Panc1 (cell line): Measurements from ENCODE around the gene FHOD1. TPM values are rescaled to one million over a fixed set of nuclear protein-coding genes. Genes with fewer than 3 reads are reported as not detected.

Experiments
- ATAC-seq: fragments of 200-7000 bp; cut with Tn5 transposase; 2 replicates; pipeline ENCODE4 v1.9.1; 2020; ENCODE audit warnings: mild to moderate bottlenecking, moderate library complexity
- BruUV-seq: library from RNA; stranded (reverse); fragments of 400-500 nt; replicated peaks from 2 replicates; lab custom pipeline; 2021; lab: Mats Ljungman, UMichigan
- CTCF ChIA-PET: fragments of 300-600 bp; sonication (Branson Sonifier 250); formaldehyde crosslinking; loops from one replicate; lab custom pipeline; 2022; ENCODE audit warnings: antibody characterized with exemption; lab: Charles Lee
- POLR2A ChIA-PET: fragments of 300-600 bp; sonication (Branson Sonifier 250); formaldehyde crosslinking; loops from one replicate; lab custom pipeline; 2022; ENCODE audit warnings: antibody characterized with exemption; lab: Charles Lee
- DNase-seq: peaks from one replicate; pipeline ENCODE4 v3.0.0-alpha.2; 2010; ENCODE audit warnings: low read depth, low spot score
- H3K27ac ChIP-seq: 2 replicates; pipeline ENCODE4 v1.5.1; 2011; ENCODE audit warnings: mild to moderate bottlenecking, low read length, inconsistent platforms
- H3K27me3 ChIP-seq: fragments of 200-500 bp; sonication (Bioruptor generic); 2 replicates; pipeline ENCODE4 v1.6.0; 2014; ENCODE audit warnings: low read length, inconsistent platforms; ENCODE audit not compliant: control insufficient read depth, insufficient read depth
- H3K36me3 ChIP-seq: fragments of 200-500 bp; sonication (Bioruptor generic); 2 replicates; pipeline ENCODE4 v1.5.1; 2014; ENCODE audit warnings: inconsistent platforms, mild to moderate bottlenecking, low read length, moderate library complexity; ENCODE audit not compliant: control insufficient read depth, insufficient read depth
- H3K4me1 ChIP-seq: 2 replicates; pipeline ENCODE4 v1.5.1; 2011; ENCODE audit warnings: inconsistent platforms, mild to moderate bottlenecking, low read length, moderate library complexity; ENCODE audit not compliant: control insufficient read depth, insufficient read depth
- H3K4me3 ChIP-seq, 2 experiments: 2 replicates each; pipeline ENCODE4 v1.5.1; 2011 to 2012; ENCODE audit warnings: low read depth in 2 of 2, low read length in 2 of 2, mild to moderate bottlenecking in 2 of 2, inconsistent platforms in 1 of 2, moderate library complexity in 1 of 2
- H3K9me3 ChIP-seq: fragments of 200-500 bp; sonication (Bioruptor generic); 2 replicates; pipeline ENCODE4 v1.5.1; 2014; ENCODE audit warnings: low read depth, mild to moderate bottlenecking, inconsistent platforms, low read length, moderate library complexity; ENCODE audit not compliant: control insufficient read depth, insufficient read depth
- CTCF ChIP-seq: fragments of 450-650 bp; IDR thresholded peaks from 2 replicates; pipeline ENCODE4 v1.5.1; 2017; ENCODE audit warnings: mild to moderate bottlenecking
- POLR2AphosphoS5 ChIP-seq: IDR thresholded peaks from 2 replicates; pipeline ENCODE4 v1.6.1; 2012; ENCODE audit warnings: mild to moderate bottlenecking, low read depth, low read length, moderate library complexity
- REST ChIP-seq, 2 experiments: IDR thresholded peaks; 2 replicates each; pipeline ENCODE4 v1.6.1; 2011 to 2012; ENCODE audit warnings: low read depth in 2 of 2, control low read depth in 1 of 2, low read length in 1 of 2, mild to moderate bottlenecking in 1 of 2, moderate library complexity in 1 of 2; ENCODE audit not compliant: insufficient read depth in 1 of 2
- SIN3A ChIP-seq: IDR thresholded peaks from 2 replicates; pipeline ENCODE4 v1.6.1; 2012; ENCODE audit warnings: low read depth, mild to moderate bottlenecking, low read length, moderate library complexity, borderline replicate concordance; ENCODE audit not compliant: insufficient read depth
- TCF7L2 ChIP-seq: IDR thresholded peaks from 2 replicates; pipeline ENCODE4 v1.6.1; 2011; ENCODE audit warnings: mild to moderate bottlenecking, low read depth, low read length, inconsistent platforms
- in situ Hi-C: cut with HindIII; loops from 2 replicates; pipeline ENCODE4 v1.10.0; 2016; ENCODE audit warnings: low sequenced_read_pairs, low pct_unique_long_range_greater_than_20kb
- intact Hi-C: fragments of 100-400 bp; cut with micrococcal nuclease; formaldehyde crosslinking; loops from one replicate; pipeline ENCODE4 v1.10.0; 2022; ENCODE audit not compliant: unreplicated experiment
- total RNA-seq: library from RNA; stranded (reverse); gene quantifications from one replicate; pipeline ENCODE4 v1.2.1, GENCODE V29; 2021; ENCODE audit not compliant: unreplicated experiment

FHOD1 gene
- total RNA-seq, 1 experiment from 2014 or later, result 9.3 TPM

GRCh38 chr16:67199808-67200198, 47.5 kb downstream of the FHOD1 start:
- DNase-seq (no peak), ATAC-seq (no peak)
- no peak overlapping the region for H3K4me3 ChIP-seq
- no peaks in the 10 kb centered on the region for H3K9me3 ChIP-seq
- TF ChIP-seq CTCF, result no peak; the same call in 1 of the 2 replicates
- CTCF ChIA-PET, result interaction anchor here (0.6 kb wide), 1 partner anchor 232 kb away, joined by 5 read pairs; no protein-coding TSS in a partner anchor
- no TSS peak for BruUV-seq
- in situ Hi-C loops, result no loop called here
- peaks cover 3% of the 10 kb centered on the region for H3K36me3 ChIP-seq
- H3K4me1 ChIP-seq, result peaks cover 14% of the 10 kb centered on the region
- POLR2A ChIA-PET, result no interaction called here
- intact Hi-C loops, result no loop called here
- H3K27me3 ChIP-seq, result no peaks in the 10 kb centered on the region
- no peak overlapping the region for H3K27ac ChIP-seq

GRCh38 chr16:67199011-67199807, 48.1 kb downstream of the FHOD1 start, which contains the start of gene ELMO3:
Gene ELMO3, plus strand, starts transcription at chr16:67199131. Its CDS starts 196 bp downstream, at chr16:67199327.
- peaks cover 4% of the 10 kb centered on the region for H3K36me3 ChIP-seq
- H3K27me3 ChIP-seq, result no peaks in the 10 kb centered on the region
- peak within 1 kb of the TSS; percentile 23; the same call in 1 of the 2 replicates for H3K27ac ChIP-seq
- no peak within 1 kb of the TSS for H3K4me3 ChIP-seq
- DNase-seq, result no peak
- H3K4me1 ChIP-seq, result peaks cover 14% of the 10 kb centered on the region
- ChIA-PET CTCF (interaction anchor here (0.7 kb wide), 1 partner anchor 10 kb away, joined by 4 read pairs; no protein-coding TSS in a partner anchor), POLR2A (no interaction called here)
- ATAC-seq, result peak; percentile 43
- intact Hi-C loops (no loop called here), in situ Hi-C loops (no loop called here)
- no peak for TF ChIP-seq TCF7L2
- no peak for TF ChIP-seq POLR2AphosphoS5
- TF ChIP-seq SIN3A, result no peak
- TF ChIP-seq CTCF, result peak; percentile 62; the same call in 1 of the 2 replicates
- TF ChIP-seq REST (IDR thresholded peaks at IDR 0.05; ENCODE audit: insufficient read depth in 1 of 2, low read depth in 2 of 2, low read length in 1 of 2), result no peak
- no peaks in the 10 kb centered on the region for H3K9me3 ChIP-seq
- BruUV-seq, result no TSS peak
